Measurements from ENCODE around the gene C2CD4C.

DNA sequence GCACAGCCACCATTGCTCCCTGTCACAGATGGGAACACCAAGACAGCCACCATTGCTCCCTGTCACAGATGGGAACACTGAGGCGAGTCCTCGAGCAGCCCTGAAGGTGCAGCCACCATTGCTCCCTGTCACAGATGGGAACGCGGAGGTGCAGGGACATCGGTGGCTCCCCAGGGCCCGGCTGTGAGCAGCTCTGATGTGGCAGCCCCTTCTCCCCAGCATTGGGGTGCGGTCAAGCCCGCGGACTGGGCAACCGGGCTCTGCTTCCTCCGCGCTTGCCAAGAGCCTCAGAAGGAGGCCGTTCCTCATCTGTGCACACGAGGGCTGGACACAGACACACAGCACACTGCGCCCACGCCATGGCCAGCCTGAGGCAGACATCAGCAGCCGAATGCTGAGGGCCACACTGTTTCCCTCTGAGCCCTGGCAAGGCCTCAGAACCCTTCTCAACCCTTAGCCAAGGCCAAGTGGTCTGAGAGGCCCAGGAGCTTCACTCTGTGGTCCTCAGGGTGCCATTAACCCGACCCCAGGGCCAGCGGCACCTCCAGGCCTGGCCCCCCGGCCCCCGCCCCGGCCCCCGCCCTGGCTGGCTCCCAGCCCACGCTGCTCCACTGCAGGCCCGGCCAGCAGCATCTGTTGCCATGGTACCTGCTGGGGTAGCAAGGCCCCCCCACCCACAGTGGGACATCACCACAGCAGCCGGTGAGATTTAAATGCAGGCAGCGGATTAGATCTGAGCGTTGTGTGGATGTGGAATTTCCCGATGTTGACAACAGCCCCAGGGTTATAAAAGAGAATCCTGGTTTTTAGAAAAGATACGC is 18.4 kb downstream of the C2CD4C start:
- TF ChIP-seq CTCF (IDR thresholded peaks at IDR 0.05) (no peak), POLR2A (IDR thresholded peaks at IDR 0.05) (no peak)

Measured in uterus (tissue), 2 donors.